ENCODE results near the gene RASAL1.

The RASAL1 gene

GRCh38 chr12:113093409-113094101 is 42.0 kb downstream of the RASAL1 start:
- DNase-seq: no peak

GRCh38 chr12:113092607-113093408 is 42.8 kb downstream of the RASAL1 start:
- DNase-seq: no peak

DNA sequence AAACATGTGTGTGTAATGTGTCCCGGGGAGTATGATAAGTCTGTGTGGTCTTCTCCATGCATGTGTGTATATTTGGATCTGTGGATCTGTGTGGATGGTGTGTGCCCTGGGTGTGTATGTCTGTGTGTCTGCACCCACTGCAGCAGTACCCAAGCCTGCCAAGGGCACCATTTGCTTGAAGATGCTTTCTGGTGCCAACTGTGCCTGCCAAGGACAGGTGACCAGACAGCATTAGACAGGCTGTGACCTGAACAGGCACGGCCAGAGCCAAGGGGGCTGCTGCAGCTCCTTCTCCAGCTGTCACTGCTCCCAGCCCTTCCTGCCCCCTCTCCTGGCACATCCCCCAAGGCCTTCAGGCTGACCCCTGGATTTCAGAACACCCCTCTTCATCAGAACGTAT is 44.1 kb downstream of the RASAL1 start:
- no peak for DNase-seq

DNA sequence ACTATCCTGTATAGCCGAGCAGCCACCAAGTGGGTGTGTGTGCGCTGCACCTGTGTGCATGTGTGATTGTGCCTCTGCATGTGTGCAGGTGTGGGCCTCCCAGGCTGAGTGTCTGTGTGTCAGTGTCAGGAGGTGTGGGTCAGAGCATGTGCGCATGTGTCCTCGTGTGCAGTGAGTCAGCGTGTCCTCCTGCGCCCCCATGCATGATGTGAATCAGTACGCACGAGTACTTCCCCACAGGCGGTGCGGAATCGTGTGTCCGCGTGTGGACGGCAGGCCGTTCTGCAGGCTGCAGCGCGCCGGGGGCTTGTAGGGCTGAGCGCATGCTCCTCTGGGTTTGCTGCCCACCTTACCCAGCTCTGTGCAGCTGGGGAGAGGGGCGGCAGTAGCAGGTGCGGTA is 44.8 kb downstream of the RASAL1 start:
- DNase-seq: no peak

GRCh38 chr12:113089839-113090238 is 45.7 kb downstream of the RASAL1 start:
- DNase-seq: no peak

- DNase-seq: peak; percentile 49
Observed at GRCh38 chr12:113088971-113089756, 46.4 kb downstream of the RASAL1 start.

DNA sequence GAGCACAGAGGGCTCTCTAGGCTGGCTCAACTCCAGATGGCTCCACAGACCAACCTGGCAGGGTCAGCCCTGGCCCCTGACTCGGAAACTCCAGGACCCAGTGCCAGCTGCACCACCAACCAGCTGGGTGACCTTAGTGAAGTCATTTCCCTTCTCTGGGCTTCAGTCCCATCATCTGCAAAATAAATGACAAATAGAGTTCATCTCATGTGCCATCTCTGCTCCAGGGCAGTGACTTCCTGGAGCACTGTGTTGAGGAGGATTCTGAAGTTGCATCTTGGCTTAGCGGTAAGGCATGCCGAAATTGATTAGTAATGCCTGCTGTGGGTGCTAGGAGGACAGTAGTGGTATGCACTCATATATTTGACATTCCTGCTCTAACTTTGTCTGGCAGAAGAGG is 47.5 kb downstream of the RASAL1 start:
- DNase-seq: no peak

GRCh38 chr12:113087193-113087592 is 48.4 kb downstream of the RASAL1 start:
- no peak for DNase-seq

DNA sequence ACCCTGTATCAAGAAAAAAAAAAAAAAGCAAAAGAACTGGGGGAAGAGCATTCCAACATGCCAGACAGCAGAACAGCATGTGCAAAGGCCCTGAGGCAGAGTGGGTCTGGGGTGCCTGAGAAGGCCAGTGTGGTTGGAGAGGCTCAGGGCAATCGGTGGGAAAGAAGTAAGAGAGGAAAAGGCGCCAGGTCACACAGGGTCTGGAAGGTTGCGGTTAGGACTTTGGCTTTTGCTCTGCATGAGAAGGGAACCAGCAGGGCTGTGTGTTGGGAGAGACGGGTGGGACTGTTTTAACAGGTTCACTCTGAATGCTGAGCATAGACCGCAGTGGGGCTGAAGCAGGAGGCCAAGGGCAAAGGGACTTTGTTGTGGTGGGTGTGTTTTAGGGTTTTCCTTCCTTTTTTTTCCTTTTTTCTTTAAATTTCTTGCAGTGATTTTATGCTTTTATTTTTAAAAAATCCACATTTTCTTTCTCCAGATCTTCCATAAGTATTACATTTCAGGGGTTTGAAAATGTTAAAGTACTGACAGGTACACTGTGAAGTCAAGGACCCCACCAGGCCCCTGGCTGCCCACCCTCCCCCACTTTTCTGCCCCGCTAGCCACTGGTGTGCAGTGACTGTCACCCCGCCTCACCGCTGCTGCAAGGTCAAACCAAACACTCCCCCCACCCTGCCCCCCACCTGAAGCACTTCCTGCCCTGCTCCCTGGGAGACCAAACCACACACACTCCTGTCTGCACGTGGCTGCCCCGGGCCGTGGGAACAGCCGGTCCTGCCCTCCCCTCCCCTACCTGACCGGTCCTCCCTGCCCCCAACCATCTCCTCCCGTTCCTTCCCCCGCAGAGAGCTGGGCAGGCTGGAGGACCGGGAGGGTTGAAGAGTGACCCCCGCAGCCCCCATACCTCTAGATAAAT is 49.1 kb downstream of the RASAL1 start:
- peak; percentile 26 for DNase-seq

GRCh38 chr12:113083863-113084435 is 51.6 kb downstream of the RASAL1 start:
- DNase-seq: no peak

DNA sequence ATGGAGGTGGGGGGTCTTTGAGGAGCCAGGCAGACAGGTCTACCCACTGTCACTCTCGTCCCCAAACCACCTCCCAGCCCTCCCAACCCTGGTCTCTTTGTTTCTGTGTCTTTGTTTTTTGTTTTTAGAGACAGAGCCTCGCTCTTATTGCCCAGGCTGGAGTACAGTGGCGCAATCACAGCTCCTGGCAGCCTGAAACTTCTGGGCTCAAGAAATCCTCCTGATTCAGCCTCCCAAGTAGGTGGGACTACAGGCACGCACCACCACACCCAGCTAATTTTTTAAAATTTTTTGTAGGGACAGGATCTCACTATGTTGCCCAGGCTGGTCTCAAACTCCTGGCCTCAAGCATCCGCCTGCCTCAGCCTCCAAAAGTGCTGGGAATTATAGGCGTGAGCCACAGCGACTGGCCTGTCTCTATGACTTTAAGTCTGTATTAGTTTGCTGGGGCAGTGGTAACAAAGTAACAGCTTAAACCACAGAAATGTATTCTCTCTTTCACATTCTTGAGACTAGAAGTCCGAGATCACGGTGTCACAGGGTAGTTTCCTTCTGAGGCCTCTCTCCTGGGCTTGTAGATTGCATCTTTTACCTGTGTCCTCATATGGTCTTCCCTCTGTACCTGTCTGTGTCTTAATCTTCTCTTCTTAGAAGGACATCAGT is 52.9 kb downstream of the RASAL1 start:
- DNase-seq: no peak

- DNase-seq: no peak
Observed at GRCh38 chr12:113081873-113082272, 53.7 kb downstream of the RASAL1 start.

- DNase-seq: no peak
Observed at GRCh38 chr12:113077859-113078255, 57.7 kb downstream of the RASAL1 start.

- DNase-seq: no peak
Observed at GRCh38 chr12:113077057-113077858, 58.3 kb downstream of the RASAL1 start.

GRCh38 chr12:113075137-113075683 is 60.4 kb downstream of the RASAL1 start:
- DNase-seq: no peak

DNA sequence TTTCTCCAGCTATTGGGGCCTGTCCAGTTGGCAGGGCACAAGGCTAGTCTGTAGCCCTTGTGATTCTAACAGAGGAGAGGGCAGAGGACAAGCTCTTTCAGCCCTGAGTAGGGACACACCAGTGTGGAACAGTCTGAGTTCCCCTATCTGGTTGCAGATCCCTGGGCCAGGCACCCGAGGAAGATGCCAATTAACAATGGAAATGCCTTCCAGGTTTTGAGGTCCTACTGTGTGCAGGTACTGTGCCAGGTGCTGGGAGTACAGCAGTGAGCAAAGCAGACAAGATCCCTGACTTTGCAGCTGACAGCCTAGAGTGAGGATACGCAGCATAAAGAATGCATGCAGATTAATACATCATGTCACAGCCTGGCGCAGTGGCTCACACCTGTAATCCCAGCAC is 62.0 kb downstream of the RASAL1 start:
- no peak for DNase-seq

DNA sequence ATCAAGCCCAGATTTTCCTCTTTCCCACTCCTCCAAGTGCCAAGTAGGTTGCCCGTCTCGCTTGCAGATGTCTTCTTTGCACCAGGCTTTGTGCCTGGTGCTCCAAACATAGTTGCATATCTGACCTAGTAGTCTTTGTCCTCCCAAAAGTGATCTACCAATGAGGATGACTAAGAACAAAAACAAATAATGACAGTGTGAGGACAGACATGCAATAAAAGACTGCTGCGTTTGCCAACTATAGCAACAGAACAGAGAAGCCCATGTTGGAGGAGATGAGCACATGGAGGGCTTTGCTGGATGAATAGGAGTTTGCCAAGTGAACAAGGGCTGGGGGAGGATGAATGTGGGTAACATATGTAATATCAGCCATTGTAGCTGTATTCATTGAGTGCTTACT is 63.4 kb downstream of the RASAL1 start:
- no peak for DNase-seq

GRCh38 chr12:113071135-113072112 is 64.1 kb downstream of the RASAL1 start:
- DNase-seq: no peak

All from activated effector memory CD4-positive, alpha-beta T cell treated with Interleukin-2 at 50 U/mL for 16 hours (primary cell).